GOT3 (cell line): ENCODE data around the gene AKR1B1.

Experiments used
- DNase-seq: peaks from one replicate; lab custom pipeline; 2025; ENCODE audit warnings: mixed read lengths; lab: John Stamatoyannopoulos, UW

AKR1B1 gene

GRCh38 chr7:134469622-134470021 lies 10.7 kb upstream of the AKR1B1 start:
- DNase-seq = no peak

- no peak for DNase-seq
Measured at GRCh38 chr7:134468475-134468874, 9.6 kb upstream of the AKR1B1 start.

- no peak for DNase-seq
Measured at GRCh38 chr7:134468054-134468453, 9.2 kb upstream of the AKR1B1 start.

- no peak for DNase-seq
Measured at GRCh38 chr7:134465491-134465890, 6.6 kb upstream of the AKR1B1 start.

GRCh38 chr7:134464496-134464895 lies 5.6 kb upstream of the AKR1B1 start:
- DNase-seq = no peak

- DNase-seq = no peak
Measured at GRCh38 chr7:134463751-134464150, 4.9 kb upstream of the AKR1B1 start.

- DNase-seq = no peak
Measured at GRCh38 chr7:134462337-134462925, 3.5 kb upstream of the AKR1B1 start.

- DNase-seq = no peak
Measured at GRCh38 chr7:134461916-134462315, 3.0 kb upstream of the AKR1B1 start.

- DNase-seq = no peak
Measured at GRCh38 chr7:134459981-134460380, 1.1 kb upstream of the AKR1B1 start.

GRCh38 chr7:134458341-134458805 lies 527 bp downstream of the AKR1B1 start:
- DNase-seq = no peak

- DNase-seq = no peak
Measured at GRCh38 chr7:134457210-134457609, 1.7 kb downstream of the AKR1B1 start.

GRCh38 chr7:134454277-134454676 lies 4.6 kb downstream of the AKR1B1 start:
- no peak for DNase-seq

- no peak for DNase-seq
Measured at GRCh38 chr7:134453518-134453917, 5.4 kb downstream of the AKR1B1 start.

- DNase-seq = no peak
Measured at GRCh38 chr7:134452991-134453473, 5.9 kb downstream of the AKR1B1 start.

- DNase-seq = no peak
Measured at GRCh38 chr7:134452419-134452838, 6.5 kb downstream of the AKR1B1 start.

GRCh38 chr7:134451656-134452055 lies 7.2 kb downstream of the AKR1B1 start:
- no peak for DNase-seq

GRCh38 chr7:134450294-134451000 lies 8.5 kb downstream of the AKR1B1 start:
- no peak for DNase-seq

GRCh38 chr7:134449680-134450079 lies 9.2 kb downstream of the AKR1B1 start:
- no peak for DNase-seq

- DNase-seq = no peak
Measured at GRCh38 chr7:134448356-134449229, 10.3 kb downstream of the AKR1B1 start.

- no peak for DNase-seq
Measured at GRCh38 chr7:134447383-134447782, 11.5 kb downstream of the AKR1B1 start.

GRCh38 chr7:134446923-134447322 lies 12.0 kb downstream of the AKR1B1 start:
- DNase-seq = no peak

GRCh38 chr7:134446446-134446845 lies 12.5 kb downstream of the AKR1B1 start:
- DNase-seq = no peak

GRCh38 chr7:134444961-134445315 lies 14.0 kb downstream of the AKR1B1 start:
- DNase-seq = no peak
